CD14-positive monocyte (primary cell): ENCODE data around the gene FGD4. TPM values are rescaled to one million over a fixed set of nuclear protein-coding genes. Genes with fewer than 3 reads are reported as not detected.

Source experiments
- DNase-seq, 3 donors: peaks; one replicate each; pipeline ENCODE4 v3.0.0-alpha.2; 2011 to 2022
- H2AFZ ChIP-seq: 2 replicates; pipeline ENCODE4 v1.6.0; 2012; ENCODE audit warnings: mild to moderate bottlenecking, low read depth, low read length, inconsistent platforms; ENCODE audit not compliant: insufficient read depth, poor library complexity, severe bottlenecking
- H3K27ac ChIP-seq, 2 donors: 1 replicate in 1 of 2; 2 replicates in 1 of 2; pipeline ENCODE4 v1.5.1; 2012 to 2013; ENCODE audit warnings: low read length in 2 of 2, control low read depth in 1 of 2, inconsistent platforms in 1 of 2, low read depth in 1 of 2, mild to moderate bottlenecking in 1 of 2
- H3K27me3 ChIP-seq, 2 donors: one replicate each; pipeline versions ENCODE4 v1.6.0 to v1.6.1; 2011 to 2013; ENCODE audit warnings: low read length in 2 of 2; ENCODE audit not compliant: control insufficient read depth in 2 of 2, insufficient read depth in 2 of 2
- H3K36me3 ChIP-seq, 2 donors: replicated peaks in 1 of 2; 1 replicate in 1 of 2; 2 replicates in 1 of 2; pipeline versions ENCODE4 v1.5.1 to v1.6.1; 2012 to 2013; ENCODE audit warnings: low read length in 2 of 2, control low read depth in 1 of 2, inconsistent platforms in 1 of 2, mild to moderate bottlenecking in 1 of 2; ENCODE audit not compliant: insufficient read depth in 2 of 2, control insufficient read depth in 1 of 2
- H3K4me1 ChIP-seq, 2 donors: 1 replicate in 1 of 2; 2 replicates in 1 of 2; pipeline versions ENCODE4 v1.5.1 to v1.6.1; 2012 to 2013; ENCODE audit warnings: low read length in 2 of 2, control low read depth in 1 of 2, inconsistent platforms in 1 of 2, mild to moderate bottlenecking in 1 of 2, moderate library complexity in 1 of 2; ENCODE audit not compliant: insufficient read depth in 2 of 2, control insufficient read depth in 1 of 2
- H3K4me2 ChIP-seq: replicated peaks from 2 replicates; pipeline ENCODE3; 2012; ENCODE audit warnings: low read length, moderate library complexity, mild to moderate bottlenecking; ENCODE audit not compliant: poor library complexity, severe bottlenecking; ENCODE audit errors: extremely low read depth
- H3K4me3 ChIP-seq, 3 experiments: fragments of 200-600 bp in 1 of 3; sonication (generic) in 1 of 3; replicated peaks in 1 of 3; 1 replicate in 2 of 3; 2 replicates in 1 of 3; pipeline ENCODE4 v1.5.1; 2011 to 2013; ENCODE audit warnings: low read length in 3 of 3, mild to moderate bottlenecking in 3 of 3, control low read depth in 2 of 3, low read depth in 2 of 3, inconsistent platforms in 1 of 3, moderate library complexity in 1 of 3
- H3K79me2 ChIP-seq: 2 replicates; pipeline ENCODE4 v1.6.0; 2012; ENCODE audit warnings: mild to moderate bottlenecking, control low read depth, inconsistent platforms, low read length, moderate library complexity; ENCODE audit not compliant: insufficient read depth
- H3K9ac ChIP-seq: 2 replicates; pipeline ENCODE4 v1.6.0; 2017; ENCODE audit warnings: low read length, mild to moderate bottlenecking; ENCODE audit not compliant: insufficient read depth, poor library complexity, severe bottlenecking
- H3K9me3 ChIP-seq, 2 donors: replicated peaks in 1 of 2; 1 replicate in 1 of 2; 2 replicates in 1 of 2; pipeline versions ENCODE4 v1.5.1 to v1.6.1; 2012 to 2013; ENCODE audit warnings: low read length in 2 of 2, control low read depth in 1 of 2; ENCODE audit not compliant: control insufficient read depth in 1 of 2, insufficient read depth in 1 of 2
- H4K20me1 ChIP-seq: 2 replicates; pipeline ENCODE4 v1.6.0; 2012; ENCODE audit warnings: mild to moderate bottlenecking, low read length, control low read depth, moderate library complexity; ENCODE audit not compliant: insufficient read depth
- H3K27ac Mint-ChIP-seq, 7 donors: one replicate each; pipeline ENCODE4 v1.8.0; 2020; ENCODE audit warnings: mild to moderate bottlenecking in 7 of 7, mixed read lengths in 7 of 7, moderate library complexity in 6 of 7, inconsistent platforms in 2 of 7
- H3K27me3 Mint-ChIP-seq, 3 donors: one replicate each; pipeline ENCODE4 v1.8.0; 2021 to 2022; ENCODE audit warnings: low read depth in 3 of 3, mild to moderate bottlenecking in 3 of 3, mixed read lengths in 3 of 3, moderate library complexity in 3 of 3, inconsistent platforms in 1 of 3
- H3K36me3 Mint-ChIP-seq, 2 donors: one replicate each; pipeline ENCODE4 v1.8.0; 2020; ENCODE audit warnings: mixed read lengths in 2 of 2, inconsistent platforms in 1 of 2, mild to moderate bottlenecking in 1 of 2
- H3K4me1 Mint-ChIP-seq: one replicate; pipeline ENCODE4 v1.8.0; 2020; ENCODE audit warnings: mild to moderate bottlenecking, mixed read lengths
- H3K4me3 Mint-ChIP-seq, 2 donors: one replicate each; pipeline ENCODE4 v1.8.0; 2020; ENCODE audit warnings: mild to moderate bottlenecking in 2 of 2, mixed read lengths in 2 of 2, moderate library complexity in 1 of 2
- H3K9me3 Mint-ChIP-seq, 7 donors: one replicate each; pipeline ENCODE4 v1.8.0; 2020 to 2022; ENCODE audit warnings: mixed read lengths in 7 of 7, mild to moderate bottlenecking in 6 of 7, moderate library complexity in 6 of 7, inconsistent platforms in 2 of 7
- CTCF ChIP-seq: fragments of 200-600 bp; IDR thresholded peaks from one replicate; pipeline ENCODE4 v1.8.0; 2022; ENCODE audit warnings: antibody characterized with exemption, mild to moderate bottlenecking
- WGBS: methylation state at CpG from one replicate; pipeline ENCODE4 v1.1.5; 2013; ENCODE audit warnings: missing lambda C conversion rate; ENCODE audit not compliant: insufficient coverage; 5-methylcytosine and 5-hydroxymethylcytosine counted together
- intact Hi-C, 2 donors: fragments of 100-400 bp; cut with micrococcal nuclease; formaldehyde crosslinking; loops; one replicate each; pipeline versions ENCODE4 v1.15.0 to v1.15.1; 2023
- polyA plus RNA-seq, 3 donors: library from polyadenylated mRNA; depleted of rRNA in 1 of 3; unstranded in 2 of 3; stranded (reverse) in 1 of 3; fragments of 300-500 nt in 2 of 3; fragments of >200 nt in 1 of 3; fragmentation: Illumina TruSeq in 2 of 3; gene quantifications; 1 replicate in 2 of 3; 2 replicates in 1 of 3; pipeline ENCODE4 v1.2.3, GENCODE V29; 2012 to 2021

Gene FGD4
- polyA plus RNA-seq, 3 donors, result 5.3 to 34.4 (median 6.0) TPM

GRCh38 chr12:32659908-32660440 is 260.6 kb downstream of the FGD4 start:
- Histone ChIP-seq H3K4me2 (no peak overlapping the region), H3K27ac (no peak overlapping the region), H3K36me3 (no peaks in the 10 kb centered on the region), H3K4me1 (no peaks in the 10 kb centered on the region), H3K9me3 (no peaks in the 10 kb centered on the region), H3K4me3 (no peak overlapping the region), H3K79me2 (no peaks in the 10 kb centered on the region), H2AFZ (no peak overlapping the region), H3K9ac (no peak overlapping the region), H4K20me1 (no peaks in the 10 kb centered on the region), H3K27me3 (no peaks in the 10 kb centered on the region)
- peaks cover 4% of the 10 kb centered on the region for H3K4me1 Mint-ChIP-seq
- no peak overlapping the region for H3K27ac Mint-ChIP-seq
- H3K4me3 Mint-ChIP-seq, result no peak overlapping the region
- no peak for TF ChIP-seq CTCF
- 88% methylated on average over 1 of the region's 6 CpGs for WGBS
- H3K27me3 Mint-ChIP-seq, result no peaks in the 10 kb centered on the region
- DNase-seq, result no peak
- H3K36me3 Mint-ChIP-seq, result no peaks in the 10 kb centered on the region
- no peaks in the 10 kb centered on the region for H3K9me3 Mint-ChIP-seq
- intact Hi-C loops, result no loop called here

- H3K4me1 ChIP-seq, result no peaks in the 10 kb centered on the region
- Mint-ChIP-seq H3K27ac (no peak overlapping the region), H3K4me1 (peaks cover 4% of the 10 kb centered on the region), H3K4me3 (no peak overlapping the region), H3K27me3 (peaks cover 0 to 2% (median 0%) of the 10 kb centered on the region in 3 donors), H3K9me3 (no peaks in the 10 kb centered on the region), H3K36me3 (no peaks in the 10 kb centered on the region)
- 86% methylated on average over 7 of the region's 7 CpGs for WGBS
- no peaks in the 10 kb centered on the region for H3K27me3 ChIP-seq
- no peaks in the 10 kb centered on the region for H3K36me3 ChIP-seq
- no peak for TF ChIP-seq CTCF
- no peak overlapping the region for H2AFZ ChIP-seq
- H3K9ac ChIP-seq, result no peak overlapping the region
- H3K79me2 ChIP-seq, result no peaks in the 10 kb centered on the region
- DNase-seq, result no peak
- no peak overlapping the region for H3K4me2 ChIP-seq
- no peak overlapping the region for H3K4me3 ChIP-seq
- intact Hi-C loops, result no loop called here
- H3K27ac ChIP-seq, result no peak overlapping the region
- no peaks in the 10 kb centered on the region for H3K9me3 ChIP-seq
- H4K20me1 ChIP-seq, result no peaks in the 10 kb centered on the region
These were observed 262.3 kb downstream of the FGD4 start for GRCh38 chr12:32661706-32662105.
